HUDEP-2 (cell line): ENCODE data around the gene SLC22A12.

Source experiments
- DNase-seq, 76 experiments: peaks; one replicate each; lab custom pipeline; 2025; ENCODE audit not compliant: unreplicated experiment in 76 of 76; lab: John Stamatoyannopoulos, UW

The SLC22A12 gene

DNA sequence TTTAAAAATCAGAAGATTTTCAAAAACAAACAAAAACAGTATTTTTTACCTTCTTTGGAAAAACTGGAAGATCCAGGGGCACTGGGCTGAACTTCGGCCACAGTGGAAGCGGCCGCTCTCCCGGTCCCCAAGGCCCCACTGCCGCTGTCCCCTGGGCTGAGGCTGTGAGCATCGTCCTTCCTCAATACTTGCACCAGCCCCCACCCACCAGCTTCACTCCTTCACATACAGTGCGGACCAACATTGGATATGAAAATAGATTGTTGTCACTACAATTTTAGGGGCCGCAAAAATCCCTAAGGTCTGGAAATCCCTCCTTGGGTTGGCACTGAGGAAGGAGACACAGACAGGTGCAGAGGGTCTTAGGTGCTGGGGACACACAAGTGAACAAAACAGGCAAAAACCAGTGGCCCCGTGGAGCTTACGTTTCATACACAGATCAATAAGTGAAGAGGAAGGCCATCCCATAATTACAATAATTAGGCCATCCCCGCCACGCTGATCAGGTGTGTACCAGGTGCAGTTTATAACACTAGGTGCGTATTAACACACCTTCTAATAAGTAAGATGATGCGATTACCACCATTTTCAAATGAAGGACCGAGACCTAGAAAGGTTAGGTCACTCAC is 28.2 kb upstream of the SLC22A12 start:
- no peak for DNase-seq

DNA sequence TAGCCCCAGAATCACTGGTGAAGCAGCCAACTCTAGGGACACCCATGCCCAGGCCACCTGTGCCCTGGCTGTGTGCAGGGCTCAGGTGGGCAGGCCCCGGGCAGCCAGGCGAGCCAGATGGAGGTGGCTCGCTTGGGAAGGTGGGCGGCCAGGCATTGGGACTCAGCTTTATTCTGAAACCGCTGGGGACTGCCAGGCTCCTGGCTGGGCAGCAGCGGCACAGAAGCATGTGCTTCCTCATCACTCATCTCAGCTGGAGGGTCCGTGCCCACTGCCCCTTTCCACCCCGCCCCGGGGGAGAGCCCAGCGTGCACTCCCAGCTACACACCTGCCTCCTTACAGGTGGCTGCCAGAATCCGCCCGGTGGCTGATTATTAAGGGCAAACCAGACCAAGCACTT is 27.1 kb upstream of the SLC22A12 start:
- DNase-seq: no peak

DNA sequence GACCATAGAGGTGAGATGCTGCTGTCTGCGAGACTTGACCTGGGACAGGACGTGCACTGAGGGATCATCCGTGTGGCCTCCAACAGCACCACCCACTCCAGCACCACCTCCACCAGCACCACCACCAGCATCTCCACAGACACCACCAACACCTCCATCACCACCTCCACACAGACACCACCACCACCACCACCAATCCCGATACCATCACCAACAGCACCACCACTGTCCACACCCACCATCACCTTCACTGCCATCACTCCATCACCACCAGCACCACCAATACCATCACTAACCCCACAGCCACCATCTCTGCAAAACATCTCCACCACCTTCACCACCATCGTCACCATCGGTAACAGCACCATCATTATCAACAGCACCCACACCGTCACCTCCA is 26.6 kb upstream of the SLC22A12 start:
- DNase-seq: no peak

DNA sequence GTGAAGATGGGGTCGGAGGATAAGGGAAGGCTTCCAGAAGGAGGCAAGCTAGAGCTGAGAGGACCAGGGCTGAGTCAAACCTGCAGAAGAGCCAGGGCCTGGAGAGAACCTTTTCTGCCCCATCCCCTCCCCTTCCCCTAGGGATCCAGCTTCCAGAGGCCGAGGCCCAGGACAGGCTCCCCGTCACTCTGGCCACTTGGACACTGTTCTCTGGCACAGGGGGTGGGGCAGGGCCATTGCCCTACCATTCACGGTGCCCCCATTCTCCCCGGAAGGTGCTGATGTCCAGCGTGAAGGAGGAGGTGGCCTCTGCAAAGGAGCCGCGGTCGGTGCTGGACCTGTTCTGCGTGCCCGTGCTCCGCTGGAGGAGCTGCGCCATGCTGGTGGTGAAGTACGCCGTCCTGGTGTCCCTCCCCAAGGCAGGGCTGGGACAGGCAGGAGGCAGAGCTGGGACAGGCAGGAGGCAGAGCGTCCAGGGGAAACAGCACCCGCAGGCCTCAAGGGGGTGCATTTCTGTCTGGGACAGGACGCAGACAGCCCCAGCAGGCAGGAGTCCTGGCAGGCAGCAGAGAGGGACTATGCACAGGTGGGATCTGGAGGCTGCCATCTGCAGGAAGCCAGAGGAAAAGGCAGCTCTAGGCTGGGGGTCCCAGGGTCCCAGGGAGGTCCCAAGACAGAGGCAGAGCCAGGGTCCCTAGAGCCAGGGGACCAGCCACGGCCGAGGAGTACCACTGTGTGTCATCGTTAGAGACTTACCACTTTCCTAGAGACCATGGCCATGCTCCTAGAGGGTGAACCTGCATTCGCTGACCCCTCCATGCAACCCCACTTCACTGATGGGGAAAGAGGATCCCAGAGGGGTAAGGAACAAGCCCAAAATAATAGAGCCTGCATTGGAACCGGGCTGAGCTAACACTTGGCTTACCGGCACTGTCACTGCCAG is 25.8 kb upstream of the SLC22A12 start:
- no peak for DNase-seq

DNA sequence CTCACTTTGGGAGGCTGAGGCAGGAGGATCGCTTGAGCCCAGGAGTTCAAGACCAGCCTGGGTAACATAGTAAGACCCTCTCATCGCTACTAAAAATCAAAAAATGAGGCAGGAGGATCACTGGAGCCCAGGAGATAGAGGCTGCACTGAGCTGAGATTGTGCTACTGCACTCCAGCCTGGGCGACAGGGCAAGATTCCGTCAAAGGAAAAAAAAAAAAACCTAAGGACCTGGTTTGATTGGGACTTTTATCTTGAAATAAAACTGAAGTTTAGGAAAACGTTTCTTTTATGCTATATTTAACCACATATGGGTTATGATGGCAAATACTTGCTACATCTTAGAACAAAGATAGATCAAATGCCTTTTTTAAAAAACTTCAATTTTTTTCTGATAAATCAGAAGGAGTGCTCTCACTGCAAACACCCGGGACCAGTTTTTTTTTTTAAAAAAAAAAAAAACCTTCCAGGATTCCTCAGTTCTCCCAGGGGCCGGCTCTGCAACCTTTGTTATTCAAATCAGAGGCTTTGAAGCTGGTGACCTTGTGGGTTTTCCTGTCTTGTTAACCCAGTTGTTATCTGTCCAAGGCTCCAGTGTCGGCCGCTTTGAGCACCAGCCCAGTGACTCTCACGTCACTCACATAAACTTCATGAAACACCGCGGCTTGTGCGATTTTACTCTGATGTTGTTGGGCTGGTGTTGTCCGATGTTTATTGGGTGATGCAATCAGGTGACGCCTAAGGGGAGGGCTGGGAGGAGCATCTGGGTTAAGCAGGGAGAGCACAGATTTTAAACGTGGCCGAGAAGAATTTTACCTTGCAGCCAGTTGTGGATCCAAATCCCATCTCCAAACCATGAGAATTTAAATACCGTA is 24.7 kb upstream of the SLC22A12 start:
- DNase-seq: no peak

DNA sequence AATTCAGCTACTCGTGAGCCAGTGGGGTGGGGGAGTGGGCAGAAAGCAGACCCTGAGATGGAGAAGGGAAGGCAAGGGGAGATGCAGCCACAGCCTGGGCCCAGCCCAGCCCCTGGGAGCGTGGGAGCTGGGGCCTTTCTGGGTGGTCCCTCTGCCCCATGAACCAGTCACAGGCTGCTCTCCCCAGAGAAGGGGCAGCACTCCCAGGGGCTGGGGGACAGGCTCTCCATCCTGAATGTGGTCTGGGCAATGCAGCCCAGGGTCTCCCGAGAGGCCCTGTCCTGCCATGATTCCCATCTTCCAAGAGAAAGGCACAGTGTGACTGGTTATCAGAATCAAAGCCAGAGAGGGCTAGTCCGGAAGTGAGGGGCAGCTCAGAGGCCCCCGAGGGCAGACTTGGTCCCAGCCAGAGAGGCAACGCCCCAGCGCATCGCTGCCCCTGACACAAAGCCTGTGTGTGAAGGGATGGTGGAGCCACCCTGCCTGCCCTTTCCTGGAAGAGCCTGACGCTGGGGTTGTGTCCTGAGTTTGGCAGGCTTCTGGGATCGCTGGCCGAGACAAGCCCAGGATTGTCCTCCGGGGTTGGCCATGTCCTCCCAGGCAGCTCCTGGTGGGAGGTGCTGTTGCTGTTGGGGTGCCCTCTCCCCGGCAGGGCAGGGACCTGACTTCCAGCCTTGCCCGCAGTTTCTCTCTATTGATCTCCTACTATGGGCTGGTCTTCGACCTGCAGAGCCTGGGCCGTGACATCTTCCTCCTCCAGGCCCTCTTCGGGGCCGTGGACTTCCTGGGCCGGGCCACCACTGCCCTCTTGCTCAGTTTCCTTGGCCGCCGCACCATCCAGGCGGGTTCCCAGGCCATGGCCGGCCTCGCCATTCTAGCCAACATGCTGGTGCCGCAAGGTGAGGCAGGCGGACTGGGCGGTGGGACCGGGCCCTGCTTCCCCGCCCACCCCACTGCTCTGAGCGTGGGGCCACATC is 23.8 kb upstream of the SLC22A12 start:
- no peak for DNase-seq

DNA sequence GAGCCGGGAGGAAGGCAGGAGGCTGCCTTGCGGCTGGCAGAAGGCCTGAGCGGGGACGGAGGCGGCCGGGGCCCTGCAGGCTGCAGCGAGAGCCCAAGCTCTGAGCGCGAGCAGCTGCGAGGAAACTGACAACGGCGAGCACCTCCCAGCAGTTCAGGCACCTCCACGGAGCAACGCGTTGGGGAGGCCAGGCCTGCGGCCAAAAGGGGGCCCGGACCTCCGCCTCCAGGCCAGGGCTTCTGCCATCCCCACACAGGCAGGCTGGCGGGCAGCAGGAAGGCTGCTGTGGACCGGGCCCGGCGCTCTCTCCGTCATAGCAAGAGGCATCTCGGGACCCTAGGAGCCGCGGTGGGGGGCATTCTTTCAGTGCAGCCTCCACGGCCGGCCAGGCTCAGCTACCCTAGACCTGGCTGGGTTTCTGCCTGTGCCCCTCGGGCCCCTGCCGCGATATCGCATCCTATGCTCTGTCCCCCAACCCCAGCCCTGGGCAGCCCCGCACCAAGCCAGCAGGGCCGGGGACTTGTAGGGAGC is 22.9 kb upstream of the SLC22A12 start:
- no peak for DNase-seq

DNA sequence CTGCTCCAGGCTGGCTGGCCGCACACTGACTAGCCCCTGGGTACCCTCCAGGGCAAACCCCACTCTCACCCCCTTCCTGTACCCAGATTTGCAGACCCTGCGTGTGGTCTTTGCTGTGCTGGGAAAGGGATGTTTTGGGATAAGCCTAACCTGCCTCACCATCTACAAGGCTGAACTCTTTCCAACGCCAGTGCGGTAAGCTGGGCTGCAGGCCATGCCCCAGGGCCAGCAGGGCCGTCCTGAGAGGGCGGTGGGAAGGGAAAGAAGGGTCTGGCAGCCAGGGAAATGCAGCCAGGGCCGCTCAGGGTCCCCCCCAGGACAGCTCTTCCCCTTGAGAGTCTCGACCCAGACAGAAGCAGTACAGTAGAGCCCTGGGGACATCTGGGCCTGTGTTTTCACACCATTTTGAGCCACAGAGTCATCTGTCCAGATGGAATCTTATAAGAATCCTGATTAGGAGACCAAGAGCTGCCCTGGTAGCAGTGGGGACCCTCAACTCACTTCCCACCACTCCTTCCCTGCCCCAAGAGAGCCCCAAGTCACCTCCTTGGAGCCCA is 22.4 kb upstream of the SLC22A12 start:
- no peak for DNase-seq

DNA sequence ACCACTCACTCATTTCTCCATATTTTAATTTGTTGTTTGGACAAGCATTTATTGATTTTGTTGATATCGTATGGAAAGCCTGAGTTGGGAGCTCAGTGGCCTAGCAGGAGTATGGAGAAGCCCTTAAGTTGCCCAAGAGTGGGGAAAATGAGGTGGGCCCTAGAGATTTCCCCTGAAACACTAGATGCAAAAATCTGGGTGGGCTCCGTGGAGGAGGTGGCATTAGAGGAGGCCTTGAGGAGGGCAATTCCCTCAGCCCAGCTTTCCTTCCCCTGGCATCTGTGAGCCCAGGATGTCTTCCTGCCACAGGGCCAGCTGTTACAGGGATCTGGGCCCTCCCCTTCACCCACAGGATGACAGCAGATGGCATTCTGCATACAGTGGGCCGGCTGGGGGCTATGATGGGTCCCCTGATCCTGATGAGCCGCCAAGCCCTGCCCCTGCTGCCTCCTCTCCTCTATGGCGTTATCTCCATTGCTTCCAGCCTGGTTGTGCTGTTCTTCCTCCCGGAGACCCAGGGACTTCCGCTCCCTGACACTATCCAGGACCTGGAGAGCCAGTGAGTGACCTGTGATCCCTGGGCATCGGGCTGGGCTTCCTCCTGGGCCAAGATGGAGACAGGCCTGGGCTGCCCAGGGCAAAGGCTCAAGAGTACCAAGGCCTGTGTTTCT is 21.6 kb upstream of the SLC22A12 start:
- DNase-seq: no peak

DNA sequence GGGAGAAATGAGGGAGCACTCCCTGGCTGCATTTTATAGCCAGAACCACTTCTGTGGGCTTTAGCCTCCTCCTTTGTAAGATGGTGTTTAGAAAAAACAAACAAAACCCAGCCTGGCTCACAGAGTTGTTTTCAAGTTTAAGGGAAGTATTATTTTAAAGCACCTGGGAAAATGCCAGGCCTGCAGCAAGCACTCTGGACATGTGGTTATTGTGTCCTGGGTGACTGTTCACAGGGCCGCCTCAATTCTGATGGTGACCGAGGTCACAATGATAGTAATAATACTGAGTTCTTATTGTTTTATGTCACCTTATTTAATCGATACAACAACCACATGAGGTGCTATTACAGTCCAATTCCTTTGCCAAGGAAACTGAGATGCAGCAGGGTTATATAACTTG is 20.7 kb upstream of the SLC22A12 start:
- DNase-seq: no peak

DNA sequence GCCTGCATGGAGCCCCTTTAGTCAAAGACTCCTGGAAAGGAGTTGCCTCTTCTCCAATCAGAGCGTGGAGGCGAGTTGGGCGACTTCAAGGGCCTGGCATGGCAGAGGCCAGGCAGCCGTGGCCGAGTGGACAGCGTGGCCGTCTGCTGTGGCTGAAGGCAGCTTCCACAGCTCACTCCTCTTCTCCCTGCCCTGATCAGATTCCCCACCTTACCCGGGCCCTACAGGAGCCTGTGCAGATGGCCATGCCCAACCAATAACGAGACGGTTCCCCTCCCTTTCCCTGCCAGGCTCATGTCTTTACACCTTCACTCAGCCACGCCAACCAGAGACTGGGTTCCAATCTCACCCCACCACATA is 20.0 kb upstream of the SLC22A12 start:
- DNase-seq: no peak

DNA sequence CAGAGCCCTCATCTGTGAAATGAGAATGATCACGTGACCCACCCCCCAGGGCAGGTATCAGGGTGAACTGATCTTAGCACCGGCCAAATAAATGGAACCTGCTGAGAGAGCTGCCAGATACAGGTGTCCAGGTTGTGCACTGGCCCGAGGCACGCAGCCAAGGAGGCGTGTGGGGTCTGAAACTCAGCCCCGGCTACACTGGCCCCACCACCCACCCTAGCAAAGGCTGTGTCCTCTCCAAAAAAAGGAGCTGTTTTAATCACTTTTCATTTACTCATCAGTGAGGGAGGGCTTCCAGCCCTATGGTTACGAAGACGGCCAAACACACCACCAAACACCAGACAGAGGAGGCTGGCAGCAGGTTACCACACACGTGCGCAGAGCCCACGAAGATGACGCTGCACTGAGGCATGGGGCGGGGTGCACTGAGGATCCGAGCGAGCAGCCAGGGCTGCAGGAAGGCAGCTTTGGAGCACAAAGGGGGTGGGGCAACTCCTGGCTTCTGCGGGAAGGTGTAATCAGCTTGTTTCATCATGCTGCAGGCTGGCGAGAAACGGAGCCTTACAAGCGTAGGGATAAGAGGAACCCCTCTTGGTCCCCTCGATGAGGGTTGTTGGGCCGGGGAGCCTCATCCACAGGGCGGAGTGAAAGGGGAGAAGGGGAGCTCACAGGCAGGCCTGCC is 19.5 kb upstream of the SLC22A12 start:
- no peak for DNase-seq

DNA sequence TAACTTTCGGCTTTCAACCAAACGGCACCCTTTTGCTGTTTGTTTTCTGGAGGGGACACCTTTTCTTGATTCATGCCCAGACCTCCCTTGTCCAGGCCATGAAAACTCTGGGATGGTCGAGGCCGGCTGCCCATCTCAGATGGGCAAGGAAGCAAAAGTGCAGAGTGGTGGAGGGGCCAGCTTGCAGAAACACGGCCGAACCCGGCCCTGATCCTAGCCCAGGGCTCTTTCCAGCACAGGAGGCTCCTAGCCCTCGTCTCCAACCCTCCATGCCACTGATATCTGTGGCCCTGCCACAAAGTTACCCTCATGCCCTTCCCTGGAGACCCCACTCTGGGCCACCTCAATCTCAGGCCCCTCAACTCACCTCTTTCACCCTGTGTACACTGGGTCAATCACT is 18.9 kb upstream of the SLC22A12 start:
- no peak for DNase-seq

DNA sequence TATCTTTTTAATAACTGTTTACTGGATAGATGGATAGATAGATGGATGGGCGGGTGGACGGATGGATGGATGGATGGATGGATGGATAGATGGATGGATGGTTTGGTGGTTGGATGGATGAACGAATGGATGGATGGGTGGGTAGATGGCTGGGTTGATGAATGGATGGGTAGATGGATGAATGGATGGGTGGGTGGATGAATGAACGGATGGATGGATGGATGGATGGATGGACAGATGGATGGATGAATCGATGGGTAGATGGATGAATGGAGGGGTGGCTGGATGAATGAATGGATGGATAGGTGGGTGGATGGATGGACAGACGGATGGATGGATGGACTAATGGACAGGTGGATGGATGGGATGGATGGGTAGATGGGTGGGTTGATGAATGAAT is 13.8 kb upstream of the SLC22A12 start:
- DNase-seq: no peak

DNA sequence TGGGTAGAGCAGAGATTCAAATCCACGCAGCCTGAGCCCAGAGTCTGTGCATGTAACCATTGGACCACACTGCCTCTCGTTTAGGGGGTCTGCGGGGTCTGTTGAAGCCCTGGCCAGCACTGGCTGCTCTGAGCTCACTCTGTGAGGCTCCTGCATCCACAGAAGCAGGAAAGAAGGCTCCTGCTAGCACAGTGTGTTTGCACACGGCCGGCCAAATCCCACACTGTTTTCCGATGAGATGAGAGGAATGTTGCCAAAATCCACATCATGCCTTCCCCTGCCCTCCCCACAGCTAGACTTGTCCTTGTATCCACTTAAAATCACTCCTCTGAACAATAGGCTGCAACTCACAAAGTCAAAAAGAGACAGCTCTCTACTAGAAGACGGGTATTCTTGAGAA is 10.6 kb upstream of the SLC22A12 start:
- DNase-seq: no peak

DNA sequence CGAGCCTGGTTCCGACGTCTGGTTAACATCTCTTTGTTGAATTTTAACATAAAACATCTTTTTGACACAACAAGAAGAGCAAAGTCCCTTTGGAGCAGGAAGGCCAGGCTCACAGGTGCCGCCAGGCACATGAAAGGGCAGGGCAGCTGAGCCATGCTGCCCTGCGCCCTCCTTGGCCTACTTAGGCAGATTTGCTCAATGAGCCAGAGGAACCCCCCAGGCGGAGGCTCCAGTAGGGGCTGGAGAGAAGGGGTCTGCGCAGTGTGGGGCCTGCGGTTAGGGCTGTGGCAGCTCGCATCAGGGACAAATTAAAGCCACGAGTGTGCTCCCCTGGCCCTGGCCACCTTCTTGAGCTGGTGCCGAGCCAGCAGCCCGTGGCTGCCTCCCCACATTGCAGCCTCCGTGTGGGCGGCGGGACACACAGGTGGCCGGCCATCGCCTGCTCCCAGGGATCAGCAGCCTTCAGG is 9.9 kb upstream of the SLC22A12 start:
- DNase-seq: no peak

DNA sequence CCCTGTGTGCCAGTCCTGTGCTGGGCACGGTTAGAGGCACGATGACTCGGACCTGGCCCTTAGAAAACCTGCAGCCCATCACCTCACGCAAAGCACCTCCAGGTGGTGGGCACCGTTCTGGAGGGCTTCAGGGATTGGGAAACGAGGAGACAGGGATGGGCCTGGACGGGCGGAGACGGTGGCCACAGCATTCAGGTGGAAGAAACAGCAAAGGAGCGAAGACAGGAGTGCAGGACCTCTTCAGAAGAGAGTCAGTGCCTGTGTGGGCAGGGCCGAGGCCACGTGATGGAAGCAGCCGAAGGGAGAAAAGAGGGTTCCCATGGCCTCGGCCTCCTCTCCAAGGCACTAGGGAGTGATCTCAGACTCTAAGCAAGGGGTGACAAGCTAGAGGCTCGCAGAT is 8.1 kb upstream of the SLC22A12 start:
- DNase-seq: no peak
